Measurements from ENCODE around the gene MXRA8.
"Not testable (repeated sequence)": the region's sequence is repeated elsewhere in the genome, so short reads cannot be mapped to it uniquely, and the experiment has no call there.

The MXRA8 gene

DNA sequence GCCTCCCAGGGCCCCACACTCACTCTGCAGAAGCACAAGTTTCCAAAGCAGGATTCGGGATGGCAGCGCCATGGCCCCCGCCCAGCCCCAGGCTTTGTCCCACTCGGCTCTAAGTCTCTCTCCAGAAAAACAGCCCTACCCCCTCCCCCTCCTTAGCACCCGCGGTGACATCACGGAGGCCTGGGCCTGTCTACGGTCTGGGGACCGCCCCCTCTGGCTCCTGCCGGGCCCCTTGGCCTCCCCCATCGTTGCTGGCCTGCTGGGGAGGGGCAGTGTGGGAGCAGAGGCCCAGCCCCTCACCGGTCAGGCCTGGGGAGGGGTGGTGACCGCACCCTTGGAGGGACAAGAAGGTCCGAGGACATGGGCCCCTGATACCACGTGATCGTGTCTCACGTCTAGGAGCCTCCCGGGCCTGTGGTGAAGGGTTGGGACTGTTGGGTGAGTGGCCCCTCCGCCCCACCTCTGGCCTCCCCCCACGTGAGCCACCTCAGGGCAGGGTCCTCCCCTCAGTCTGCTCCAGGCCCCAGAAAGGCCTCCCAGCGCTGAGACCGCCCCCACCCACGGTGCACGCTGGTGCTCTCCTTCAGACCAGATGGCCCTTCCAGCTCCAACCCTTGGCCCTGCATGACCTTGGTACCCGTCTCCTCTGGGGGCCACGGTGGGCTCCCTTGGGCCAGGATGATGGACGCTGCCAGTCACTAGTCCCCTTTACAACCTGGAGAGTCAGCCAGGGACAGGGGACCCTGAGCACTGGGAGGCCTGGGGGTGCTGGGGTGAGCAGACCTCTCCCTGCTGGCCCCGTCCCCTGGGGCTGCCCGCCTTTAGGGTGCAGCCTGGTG is at the start of gene MXRA8:
Gene MXRA8, minus strand, starts transcription at position 123 of the 839 bp plus-strand sequence. Its CDS starts 51 bp downstream, at position 72.
- peak; percentile 59 for FAIRE-seq

DNA sequence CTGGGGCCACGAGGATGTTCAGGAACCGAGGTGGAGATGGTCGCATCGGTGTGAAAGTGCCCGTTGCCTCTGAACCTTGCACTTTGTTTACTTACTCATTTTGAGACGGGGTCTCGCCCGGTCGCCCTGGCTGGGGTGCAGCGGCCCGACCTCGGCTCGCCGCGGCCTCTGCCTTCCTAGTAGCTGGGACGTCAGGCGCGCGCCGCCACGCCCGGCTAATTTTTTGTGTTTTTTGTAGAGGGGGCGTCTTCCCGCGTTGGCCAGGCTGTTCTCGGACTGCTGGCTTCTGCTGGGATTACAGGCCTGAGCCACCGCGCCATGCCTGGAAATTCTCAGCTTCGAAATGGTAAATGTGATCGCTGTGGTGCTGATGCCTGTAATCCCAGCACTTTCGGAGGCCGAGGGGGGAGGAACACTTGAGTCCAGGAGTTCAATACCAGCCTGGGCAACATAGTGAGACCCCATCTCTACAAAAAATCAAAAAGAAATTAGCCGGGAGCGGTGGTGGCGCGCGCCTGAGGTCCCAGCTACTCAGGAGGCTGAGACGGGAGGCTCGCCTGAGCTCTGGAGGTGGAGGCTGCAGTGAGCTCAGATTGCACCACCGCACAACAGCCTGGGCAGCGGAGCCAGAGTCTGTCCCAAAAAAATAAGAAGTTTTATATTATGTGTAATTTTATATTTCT is 49.4 kb upstream of the MXRA8 start:
- FAIRE-seq = no peak

GRCh38 chr1:1406821-1407635 is 48.7 kb upstream of the MXRA8 start, which contains the start of gene MRPL20:
TSS of gene MRPL20 (minus strand) at chr1:1407293. CDS start at chr1:1407217, 76 bp downstream.
- FAIRE-seq = no peak

GRCh38 chr1:1406101-1406820 is 47.9 kb upstream of the MXRA8 start:
- FAIRE-seq = no peak

GRCh38 chr1:1403653-1404052 is 45.3 kb upstream of the MXRA8 start:
- FAIRE-seq = no peak

DNA sequence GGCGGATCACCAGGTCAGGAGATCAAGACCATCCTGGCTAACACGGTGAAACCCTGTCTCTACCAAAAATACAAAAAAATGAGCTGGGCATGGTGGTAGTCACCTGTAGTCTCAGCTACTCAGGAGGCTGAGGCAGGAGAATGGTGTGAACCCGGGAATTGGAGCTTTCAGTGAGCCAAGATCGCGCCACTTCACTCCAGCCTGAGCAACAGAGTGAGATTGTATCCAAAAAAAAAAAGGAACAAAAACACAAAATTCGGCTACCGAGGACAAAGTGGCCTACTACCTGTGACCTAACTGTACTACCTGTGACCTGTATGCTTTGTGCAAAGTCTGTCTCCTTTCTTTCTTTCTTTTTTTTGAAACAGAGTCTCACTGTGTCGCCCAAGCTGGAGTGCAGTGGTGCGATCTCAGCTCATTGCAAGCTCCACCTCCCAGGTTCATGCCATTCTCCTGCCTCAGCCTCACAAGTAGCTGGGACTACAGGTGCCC is 44.6 kb upstream of the MXRA8 start:
- not testable (repeated sequence) for FAIRE-seq

DNA sequence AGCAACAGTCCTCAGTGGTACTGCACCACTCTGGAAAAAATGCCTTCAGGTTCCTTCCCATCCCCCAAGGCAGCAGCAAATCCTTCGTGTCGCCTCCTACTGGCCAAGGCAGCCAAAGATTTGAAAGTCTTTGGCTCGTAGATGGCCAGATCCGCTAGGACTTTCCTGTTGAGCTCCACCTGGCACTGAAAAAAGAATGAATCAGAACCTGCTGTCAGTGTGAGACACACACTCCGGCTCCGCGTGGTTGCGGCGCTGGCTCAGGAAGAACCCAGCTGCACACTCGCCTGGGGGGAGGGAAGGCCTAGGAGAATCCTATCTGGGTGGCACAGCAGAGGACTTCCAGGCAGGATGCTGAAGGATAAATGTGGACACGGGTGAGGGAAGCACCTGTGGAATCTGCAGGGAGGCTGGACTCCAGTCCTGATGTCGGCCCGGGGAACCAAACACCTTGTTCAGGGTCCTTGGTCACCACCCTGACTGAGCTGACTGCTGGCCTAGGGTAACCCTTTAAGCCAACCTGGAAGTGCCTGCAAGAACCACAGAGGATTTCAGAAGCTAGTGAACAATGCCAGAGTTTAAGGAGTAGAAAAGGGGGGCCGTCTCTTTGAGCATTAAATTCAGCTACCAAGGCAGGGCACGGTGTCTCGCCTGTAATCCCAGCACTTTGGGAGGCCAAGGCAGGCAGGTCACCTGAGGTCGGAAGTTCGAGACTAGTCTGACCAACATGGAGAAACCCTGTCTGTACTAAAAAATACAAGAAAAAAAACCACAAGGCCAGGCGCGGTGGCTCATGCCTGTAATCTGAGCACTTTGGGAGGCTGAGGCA is 43.9 kb upstream of the MXRA8 start:
- no peak for FAIRE-seq

GRCh38 chr1:1401457-1402010 is 43.2 kb upstream of the MXRA8 start:
- FAIRE-seq = no peak

GRCh38 chr1:1400576-1401456 is 42.5 kb upstream of the MXRA8 start:
- no peak for FAIRE-seq

- FAIRE-seq = no peak
Observed at GRCh38 chr1:1399872-1400575, 41.7 kb upstream of the MXRA8 start.

GRCh38 chr1:1399187-1399871 is 41.0 kb upstream of the MXRA8 start, which contains the start of gene CCNL2:
TSS of gene CCNL2 (minus strand) at chr1:1399335. CDS start at chr1:1399306, 29 bp downstream.
- FAIRE-seq = no peak

DNA sequence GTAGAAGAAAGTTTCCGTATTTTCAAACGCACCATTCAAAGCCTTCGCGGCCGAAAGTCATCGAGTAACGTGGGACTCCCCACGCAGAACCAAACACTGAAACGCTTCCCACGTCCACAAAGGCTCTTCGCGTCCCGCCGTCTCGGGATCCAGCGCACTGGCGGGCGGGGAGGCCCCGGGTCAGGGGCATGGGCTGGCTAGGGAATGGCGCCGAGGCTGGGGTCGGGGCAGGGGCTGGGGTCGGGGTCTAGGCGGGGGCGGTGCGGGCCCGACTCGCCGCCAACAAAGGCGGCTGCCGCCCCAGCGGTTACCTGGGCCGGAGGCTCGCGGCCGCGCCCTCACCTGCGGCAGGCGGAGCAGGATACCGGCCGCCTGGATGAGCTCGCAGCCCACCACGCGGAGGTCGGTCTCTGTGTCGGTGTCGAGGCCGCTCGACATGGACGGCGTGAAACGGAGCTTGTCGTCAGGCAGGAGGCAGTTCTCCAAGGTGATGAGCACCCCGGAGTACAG is 40.4 kb upstream of the MXRA8 start:
- FAIRE-seq = no peak

GRCh38 chr1:1397839-1398523 is 39.6 kb upstream of the MXRA8 start:
- no peak for FAIRE-seq

DNA sequence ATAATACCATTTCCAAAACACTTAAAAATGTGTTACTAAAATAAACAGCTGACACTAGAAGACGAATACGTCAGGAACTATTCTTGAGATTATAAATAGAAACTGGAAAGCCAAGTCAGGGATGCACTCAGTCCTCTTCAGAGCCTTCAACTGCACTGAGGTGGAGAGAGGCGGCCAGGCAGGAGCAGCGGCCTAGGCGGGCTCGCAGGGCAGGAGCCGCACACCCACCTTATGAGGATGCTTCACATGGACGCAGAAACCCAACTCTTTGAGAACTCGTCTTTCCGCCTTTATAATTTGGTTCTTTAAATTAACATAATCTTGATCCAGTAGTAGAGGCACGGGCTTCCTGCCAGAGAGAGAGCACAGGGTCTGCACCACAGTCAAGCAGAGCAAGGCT is 36.8 kb upstream of the MXRA8 start:
- FAIRE-seq = no peak

GRCh38 chr1:1394116-1394515 is 35.8 kb upstream of the MXRA8 start:
- no peak for FAIRE-seq

DNA sequence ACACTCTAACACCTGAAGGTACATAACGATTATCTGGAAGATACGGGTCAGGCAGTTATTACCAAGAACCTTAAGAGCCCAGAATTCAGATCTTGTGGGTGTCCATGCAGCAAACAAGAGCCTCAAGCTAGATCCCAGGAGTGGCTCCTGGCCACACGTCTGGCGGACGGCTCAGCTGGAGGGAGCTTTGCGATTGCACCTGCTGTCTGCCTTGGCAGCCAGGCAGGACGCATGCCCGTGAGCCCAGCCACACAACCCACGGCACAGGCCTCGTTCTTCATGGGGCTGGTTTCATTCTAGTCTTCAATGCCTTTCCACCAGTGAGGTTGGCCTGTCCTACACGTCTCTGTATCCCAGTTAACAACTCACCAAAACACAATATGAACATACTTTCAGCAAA is 35.1 kb upstream of the MXRA8 start:
- no peak for FAIRE-seq

DNA sequence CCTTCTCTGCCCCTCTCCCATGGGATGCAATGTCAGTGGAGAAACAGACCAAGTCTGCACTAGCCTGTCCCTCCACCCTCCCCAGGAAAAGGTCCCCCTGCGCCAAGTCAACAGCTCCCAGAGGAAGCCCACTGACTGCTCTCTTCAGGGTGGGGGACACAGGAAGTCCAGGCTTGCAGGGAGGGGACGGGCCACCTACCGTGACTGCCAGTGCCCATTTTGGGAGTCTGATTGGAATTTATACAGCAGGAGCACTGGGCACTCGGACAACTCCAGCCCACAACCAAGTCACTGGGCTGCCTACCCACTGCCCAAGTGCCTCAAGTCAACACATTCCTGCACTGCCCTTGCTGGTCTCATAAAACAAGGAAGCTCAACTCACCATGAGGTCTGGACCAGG is 34.7 kb upstream of the MXRA8 start:
- no peak for FAIRE-seq

DNA sequence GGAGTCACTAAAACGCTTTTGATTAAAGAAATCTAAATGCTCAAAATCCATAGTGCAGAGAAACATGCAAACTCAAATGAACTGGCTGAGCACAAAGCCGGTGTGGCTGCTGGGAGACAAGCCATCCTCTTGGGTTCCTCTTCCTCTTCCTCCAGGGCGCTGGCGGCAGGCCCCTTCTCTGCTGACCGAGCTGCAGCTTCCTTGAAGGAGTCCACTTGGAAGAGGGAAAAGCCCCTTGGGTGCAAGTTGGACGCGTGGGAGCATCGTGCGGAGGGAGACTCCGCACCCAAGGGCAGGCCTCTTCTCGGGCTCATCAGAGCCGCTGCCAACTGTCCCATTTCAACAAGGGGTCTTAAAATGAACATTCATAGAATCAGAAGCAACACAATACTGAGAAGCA is 32.9 kb upstream of the MXRA8 start:
- FAIRE-seq = no peak
